ENCODE results near the gene POLR2M. TPM values are rescaled to one million over a fixed set of nuclear protein-coding genes. Genes with fewer than 3 reads are reported as not detected.
A peak's percentile ranks its signal among the peaks of the same experiment; 100 is the strongest.

The POLR2M gene
- total RNA-seq, 1 donor from 2014 or later: 1,069 TPM

GRCh38 chr15:57698991-57699390 lies 7.5 kb upstream of the POLR2M start:
- no peaks in the 10 kb centered on the region for H3K79me2 ChIP-seq (ENCODE audit: low read depth)
- DNase-seq (ENCODE audit: low spot score): no peak
- no peaks in the 10 kb centered on the region for H3F3A ChIP-seq (ENCODE audit: low read depth)
- no peak overlapping the region for H3K4me3 ChIP-seq
- Mint-ChIP-seq H3K9me3 (no peaks in the 10 kb centered on the region), H3K4me1 (no peaks in the 10 kb centered on the region), H3K27me3 (ENCODE audit: insufficient read depth, low read depth) (no peaks in the 10 kb centered on the region), H3K36me3 (no peaks in the 10 kb centered on the region), H3K27ac (no peak overlapping the region), H3K4me3 (no peak overlapping the region)
- H3K9me3 ChIP-seq (ENCODE audit: low read depth): no peaks in the 10 kb centered on the region
- H3K4me1 ChIP-seq: no peaks in the 10 kb centered on the region
- H3K27me3 ChIP-seq: peaks cover 31% of the 10 kb centered on the region
- no peak overlapping the region for H3K9ac ChIP-seq
- H4K20me1 ChIP-seq (ENCODE audit: low read depth): no peaks in the 10 kb centered on the region
- H3K36me3 ChIP-seq: no peaks in the 10 kb centered on the region
- no peak overlapping the region for H2AFZ ChIP-seq (replicated peaks)
- H3K4me2 ChIP-seq: no peak overlapping the region
- no peak for TF ChIP-seq EZH2 (IDR thresholded peaks at IDR 0.05)
- TF ChIP-seq EZH2phosphoT487 (IDR thresholded peaks at IDR 0.05): no peak
- no peak for TF ChIP-seq CTCF (IDR thresholded peaks at IDR 0.05)
- H3K27ac ChIP-seq: no peak overlapping the region

- H3K27me3 Mint-ChIP-seq (ENCODE audit: insufficient read depth, low read depth): no peaks in the 10 kb centered on the region
These were observed 3.1 kb upstream of the POLR2M start for GRCh38 chr15:57703387-57703786.

GRCh38 chr15:57704441-57704840 lies 2.1 kb upstream of the POLR2M start:
- no peak overlapping the region for H3K27ac Mint-ChIP-seq
- peaks cover 15% of the 10 kb centered on the region for H3K4me1 Mint-ChIP-seq
- peak overlapping the region; percentile 18 for H2AFZ ChIP-seq (replicated peaks)
- peaks cover 4% of the 10 kb centered on the region for H4K20me1 ChIP-seq (ENCODE audit: low read depth)
- TF ChIP-seq EZH2 (IDR thresholded peaks at IDR 0.05): no peak
- no peak for TF ChIP-seq EZH2phosphoT487 (IDR thresholded peaks at IDR 0.05)
- TF ChIP-seq CTCF (IDR thresholded peaks at IDR 0.05): no peak
- H3K27me3 Mint-ChIP-seq (ENCODE audit: insufficient read depth, low read depth): no peaks in the 10 kb centered on the region
- peaks cover 9% of the 10 kb centered on the region for H3K4me1 ChIP-seq
- H3K4me2 ChIP-seq: no peak overlapping the region
- H3K9me3 ChIP-seq (ENCODE audit: low read depth): no peaks in the 10 kb centered on the region
- H3K36me3 ChIP-seq: no peaks in the 10 kb centered on the region
- H3K27me3 ChIP-seq: peaks cover 41% of the 10 kb centered on the region
- peaks cover under 1% of the 10 kb centered on the region for H3K36me3 Mint-ChIP-seq
- H3K4me3 Mint-ChIP-seq: no peak overlapping the region
- no peaks in the 10 kb centered on the region for H3K9me3 Mint-ChIP-seq
- H3K27ac ChIP-seq: no peak overlapping the region
- no peak overlapping the region for H3K9ac ChIP-seq
- DNase-seq (ENCODE audit: low spot score): no peak
- no peak overlapping the region for H3K4me3 ChIP-seq
- H3F3A ChIP-seq (ENCODE audit: low read depth): no peaks in the 10 kb centered on the region
- peaks cover 30% of the 10 kb centered on the region for H3K79me2 ChIP-seq (ENCODE audit: low read depth)

More at GRCh38 chr15:57703387-57703786, 3.1 kb upstream of the POLR2M start:
- H3K79me2 ChIP-seq (ENCODE audit: low read depth): peaks cover 19% of the 10 kb centered on the region
- no peak for DNase-seq (ENCODE audit: low spot score)
- TF ChIP-seq EZH2 (IDR thresholded peaks at IDR 0.05) (no peak), EZH2phosphoT487 (IDR thresholded peaks at IDR 0.05) (no peak), CTCF (IDR thresholded peaks at IDR 0.05) (no peak)
- Mint-ChIP-seq H3K4me1 (peaks cover 12% of the 10 kb centered on the region), H3K36me3 (no peaks in the 10 kb centered on the region), H3K4me3 (no peak overlapping the region), H3K9me3 (no peaks in the 10 kb centered on the region), H3K27ac (no peak overlapping the region)
- no peaks in the 10 kb centered on the region for H3F3A ChIP-seq (ENCODE audit: low read depth)
- no peaks in the 10 kb centered on the region for H3K36me3 ChIP-seq
- H3K4me2 ChIP-seq: no peak overlapping the region
- H2AFZ ChIP-seq (replicated peaks): peak overlapping the region; percentile 37
- H4K20me1 ChIP-seq (ENCODE audit: low read depth): peaks cover 3% of the 10 kb centered on the region
- no peaks in the 10 kb centered on the region for H3K9me3 ChIP-seq (ENCODE audit: low read depth)
- no peak overlapping the region for H3K4me3 ChIP-seq
- peaks cover 41% of the 10 kb centered on the region for H3K27me3 ChIP-seq
- H3K27ac ChIP-seq: no peak overlapping the region
- peaks cover 8% of the 10 kb centered on the region for H3K4me1 ChIP-seq
- no peak overlapping the region for H3K9ac ChIP-seq
